H1 (cell line): ENCODE data around the gene PLXDC2. TPM values are rescaled to one million over a fixed set of nuclear protein-coding genes. Genes with fewer than 3 reads are reported as not detected.

Experiments used
- TAF1 ChIP-seq: IDR thresholded peaks from 2 replicates; pipeline ENCODE4 v1.6.1; 2011; ENCODE audit warnings: mild to moderate bottlenecking, low read depth, low read length
- polyA plus RNA-seq, 7 experiments: library from polyadenylated mRNA; depleted of rRNA in 3 of 7; stranded (reverse) in 5 of 7; unstranded in 2 of 7; fragments of >200 nt in 5 of 7; fragments of 200-250 nt in 2 of 7; gene quantifications; 1 replicate in 5 of 7; 2 replicates in 1 of 7; 4 replicates in 1 of 7; pipeline versions ENCODE4 v1.2.1 to v1.2.3, GENCODE V29; 2011 to 2013; ENCODE audit warnings: missing spikeins in 2 of 7, mixed read lengths in 2 of 7
- total RNA-seq: library from RNA; stranded (reverse); fragmentation: NEBNext Ultra II Directional; extraction: Animal tissue kit (Norgen Biotek cat#: 25700); gene quantifications from 2 replicates; pipeline ENCODE4 v1.2.1, GENCODE V29; 2021

PLXDC2 gene
- total and polyA plus RNA-seq, 2 of the 8 experiments (the other 6 are each of a cell fraction or from before 2014, with no cell fraction given) = 23.0 to 40.5 TPM

GRCh38 chr10:20090831-20091230 is 274.6 kb downstream of the PLXDC2 start (continued):
- no peak for TF ChIP-seq TAF1
